RKO (cell line): ENCODE data around the gene SEMA3F.

Source experiments
- DNase-seq: peaks from one replicate; pipeline ENCODE4 v3.0.0-alpha.2; 2016; ENCODE audit warnings: low spot score

Gene SEMA3F

GRCh38 chr3:50170689-50171088 is 15.6 kb downstream of the SEMA3F start:
- DNase-seq: peak; percentile 48

- no peak for DNase-seq
Observed at GRCh38 chr3:50171540-50172301, 16.6 kb downstream of the SEMA3F start.

GRCh38 chr3:50172626-50173220 is 17.6 kb downstream of the SEMA3F start:
- DNase-seq: no peak

DNA sequence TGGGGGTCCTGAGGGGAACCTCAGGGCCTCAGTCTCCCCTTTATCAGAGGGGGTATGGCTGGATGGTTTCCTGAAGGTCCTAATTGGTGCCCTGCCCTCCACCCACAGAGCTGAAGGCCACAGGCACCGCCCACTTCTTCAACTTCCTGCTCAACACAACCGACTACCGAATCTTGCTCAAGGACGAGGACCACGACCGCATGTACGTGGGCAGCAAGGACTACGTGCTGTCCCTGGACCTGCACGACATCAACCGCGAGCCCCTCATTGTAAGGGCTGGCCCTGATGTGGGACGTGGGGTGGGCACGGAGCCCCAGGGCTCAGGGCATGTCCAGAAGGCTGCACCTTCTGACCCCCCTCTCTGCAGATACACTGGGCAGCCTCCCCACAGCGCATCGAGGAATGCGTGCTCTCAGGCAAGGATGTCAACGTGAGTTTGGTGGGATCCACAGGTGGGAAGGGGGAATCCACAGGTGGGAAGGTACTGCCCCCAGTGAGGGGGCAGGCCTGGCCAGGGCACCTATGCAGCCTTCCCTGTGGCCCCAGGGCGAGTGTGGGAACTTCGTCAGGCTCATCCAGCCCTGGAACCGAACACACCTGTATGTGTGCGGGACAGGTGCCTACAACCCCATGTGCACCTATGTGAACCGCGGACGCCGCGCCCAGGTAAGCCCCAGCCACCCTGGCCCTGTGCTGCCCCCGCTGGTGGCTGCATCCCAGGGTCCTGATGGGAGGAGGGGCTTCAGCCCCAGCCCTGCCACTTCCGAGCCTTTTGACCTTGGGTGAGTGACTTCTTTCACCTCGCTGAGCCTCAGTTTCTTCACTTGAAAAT is 18.8 kb downstream of the SEMA3F start:
- DNase-seq: no peak

GRCh38 chr3:50174517-50174895 is 19.4 kb downstream of the SEMA3F start:
- no peak for DNase-seq

GRCh38 chr3:50174947-50175524 is 19.9 kb downstream of the SEMA3F start:
- no peak for DNase-seq

GRCh38 chr3:50177346-50177745 is 22.2 kb downstream of the SEMA3F start:
- DNase-seq: no peak

- DNase-seq: no peak
Observed at GRCh38 chr3:50179710-50180109, 24.6 kb downstream of the SEMA3F start.

GRCh38 chr3:50181985-50182384 is 26.9 kb downstream of the SEMA3F start:
- DNase-seq: no peak

DNA sequence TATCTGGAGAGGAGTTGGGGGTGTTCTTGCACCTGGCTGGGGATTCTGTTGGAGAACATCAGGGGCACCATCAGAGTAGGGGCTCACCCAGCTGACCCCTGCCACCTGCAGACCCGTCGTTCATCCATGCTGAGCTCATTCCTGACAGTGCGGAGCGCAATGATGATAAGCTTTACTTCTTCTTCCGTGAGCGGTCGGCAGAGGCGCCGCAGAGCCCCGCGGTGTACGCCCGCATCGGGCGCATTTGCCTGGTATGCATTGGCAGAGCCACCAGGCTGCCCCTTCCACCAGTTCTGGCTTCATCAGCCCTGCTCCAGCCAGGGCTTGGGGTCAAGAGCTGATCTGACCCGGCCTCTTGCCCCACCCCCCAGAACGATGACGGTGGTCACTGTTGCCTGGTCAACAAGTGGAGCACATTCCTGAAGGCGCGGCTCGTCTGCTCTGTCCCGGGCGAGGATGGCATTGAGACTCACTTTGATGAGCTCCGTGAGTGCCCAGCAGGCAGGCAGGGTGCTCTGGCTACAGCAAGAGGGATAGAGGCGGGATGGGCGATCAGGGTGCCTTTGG is 27.5 kb downstream of the SEMA3F start:
- no peak for DNase-seq

GRCh38 chr3:50183755-50184154 is 28.6 kb downstream of the SEMA3F start:
- DNase-seq: no peak

GRCh38 chr3:50184242-50184978 is 29.3 kb downstream of the SEMA3F start:
- DNase-seq: no peak

GRCh38 chr3:50185230-50185629 is 30.1 kb downstream of the SEMA3F start:
- DNase-seq: no peak

DNA sequence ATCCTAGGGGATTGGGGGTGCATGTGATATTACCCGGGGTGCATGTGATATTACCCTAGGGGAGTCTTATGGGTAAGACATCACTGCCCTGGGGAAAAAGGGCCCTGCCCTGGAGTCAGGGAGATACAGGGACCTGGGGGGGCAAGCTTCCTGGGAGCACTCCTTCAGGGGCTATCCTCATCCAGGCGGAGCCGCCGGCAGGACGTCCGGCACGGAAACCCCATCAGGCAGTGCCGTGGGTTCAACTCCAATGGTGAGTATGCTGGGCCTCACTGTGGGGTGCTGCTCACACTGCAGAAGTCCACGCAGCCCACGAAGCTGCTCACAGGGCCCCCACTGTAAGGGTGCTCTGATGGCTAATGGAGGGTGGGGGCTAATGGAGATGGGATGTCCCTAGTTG is 31.0 kb downstream of the SEMA3F start:
- no peak for DNase-seq

DNA sequence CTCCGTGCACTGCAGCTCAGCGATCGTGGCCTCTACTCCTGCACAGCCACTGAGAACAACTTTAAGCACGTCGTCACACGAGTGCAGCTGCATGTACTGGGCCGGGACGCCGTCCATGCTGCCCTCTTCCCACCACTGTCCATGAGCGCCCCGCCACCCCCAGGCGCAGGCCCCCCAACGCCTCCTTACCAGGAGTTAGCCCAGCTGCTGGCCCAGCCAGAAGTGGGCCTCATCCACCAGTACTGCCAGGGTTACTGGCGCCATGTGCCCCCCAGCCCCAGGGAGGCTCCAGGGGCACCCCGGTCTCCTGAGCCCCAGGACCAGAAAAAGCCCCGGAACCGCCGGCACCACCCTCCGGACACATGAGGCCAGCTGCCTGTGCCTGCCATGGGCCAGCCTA is 32.6 kb downstream of the SEMA3F start:
- no peak for DNase-seq

DNA sequence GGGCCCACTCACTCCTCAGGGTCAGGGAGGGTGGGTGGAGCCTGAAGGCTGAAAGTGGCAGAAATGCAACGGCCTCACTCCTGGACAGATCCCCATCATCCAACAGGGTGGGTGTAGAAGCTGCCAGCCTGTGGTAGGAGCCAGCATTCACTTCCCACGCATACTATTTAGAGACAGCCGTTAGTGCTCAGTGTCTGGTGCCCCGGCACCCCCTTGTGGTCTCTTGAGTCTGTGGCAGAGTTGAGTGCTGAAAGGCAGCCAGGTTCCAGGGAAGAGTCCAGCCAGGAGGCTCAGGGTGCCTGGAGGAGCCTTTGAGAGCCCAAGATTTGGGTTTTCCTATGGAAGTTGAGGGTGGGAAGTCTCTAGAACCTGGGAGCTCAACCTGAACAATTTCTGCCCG is 34.1 kb downstream of the SEMA3F start:
- peak; percentile 82 for DNase-seq

GRCh38 chr3:50189989-50190388 is 34.9 kb downstream of the SEMA3F start:
- no peak for DNase-seq

DNA sequence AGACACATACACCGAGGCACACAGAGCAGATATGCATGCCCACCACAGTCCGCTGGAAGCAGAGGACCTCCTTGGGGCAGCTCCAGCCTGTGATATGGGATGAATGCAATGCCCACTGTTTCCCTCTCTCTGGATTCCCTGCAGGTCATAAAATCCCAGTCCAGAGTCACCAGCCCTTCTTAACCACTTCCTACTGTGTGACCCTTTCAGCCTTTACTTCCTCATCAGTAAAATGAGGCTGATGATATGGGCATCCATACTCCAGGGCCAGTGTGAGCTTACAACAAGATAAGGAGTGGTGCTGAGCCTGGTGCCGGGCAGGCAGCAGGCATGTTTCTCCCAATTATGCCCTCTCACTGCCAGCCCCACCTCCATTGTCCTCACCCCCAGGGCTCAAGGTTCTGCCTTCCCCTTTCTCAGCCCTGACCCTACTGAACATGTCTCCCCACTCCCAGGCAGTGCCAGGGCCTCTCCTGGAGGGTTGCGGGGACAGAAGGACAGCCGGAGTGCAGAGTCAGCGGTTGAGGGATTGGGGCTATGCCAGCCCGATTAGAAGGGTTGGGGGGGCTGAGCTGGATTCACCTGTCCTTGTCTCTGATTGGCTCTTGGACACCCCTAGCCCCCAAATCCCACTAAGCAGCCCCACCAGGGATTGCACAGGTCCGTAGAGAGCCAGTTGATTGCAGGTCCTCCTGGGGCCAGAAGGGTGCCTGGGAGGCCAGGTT is 36.0 kb downstream of the SEMA3F start, which contains the start of gene GNAT1:
Gene GNAT1, plus strand, starts transcription at position 675 of the 725 bp plus-strand sequence. CDS start 116 bp downstream, outside the sequence.
- no peak for DNase-seq

DNA sequence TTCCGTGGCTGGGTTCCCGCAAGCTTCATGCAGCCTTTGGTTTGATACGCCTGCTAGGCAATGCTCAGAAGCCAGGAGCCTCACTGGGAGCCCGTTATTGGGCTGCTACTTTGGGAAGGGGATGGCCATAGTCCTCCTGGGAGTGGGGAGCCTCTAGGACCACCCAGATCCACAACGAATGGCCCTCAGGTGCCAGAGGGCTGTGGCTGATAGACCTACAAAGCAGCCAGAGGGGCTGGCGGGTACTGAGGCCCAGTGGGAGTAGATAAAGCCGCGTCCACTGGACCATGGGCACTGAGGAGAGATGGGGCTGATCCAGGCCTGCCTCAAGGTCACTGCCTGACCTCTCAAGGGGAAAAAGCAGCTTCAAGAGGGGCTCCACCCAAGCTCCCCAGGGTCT is 37.0 kb downstream of the SEMA3F start:
- DNase-seq: no peak

- peak; percentile 33 for DNase-seq
Observed at GRCh38 chr3:50192689-50193141, 37.6 kb downstream of the SEMA3F start.

- DNase-seq: no peak
Observed at GRCh38 chr3:50193286-50193685, 38.2 kb downstream of the SEMA3F start.
